Cardiac fibroblast (primary cell): Measurements from ENCODE around the gene SLC7A14.
A peak's percentile ranks its signal among the peaks of the same experiment; 100 is the strongest.

Experiments used
- DNase-seq, 2 donors: peaks; one replicate each; pipeline versions ENCODE4 v3.0.0 to v3.0.0-alpha.2; 2010; ENCODE audit warnings: low read depth in 2 of 2
- H3K4me3 ChIP-seq, 2 donors: replicated peaks in 1 of 2; 1 replicate in 1 of 2; 2 replicates in 1 of 2; pipeline ENCODE4 v1.5.1; 2011; ENCODE audit warnings: low read depth in 2 of 2, low read length in 2 of 2, mild to moderate bottlenecking in 2 of 2, moderate library complexity in 1 of 2
- CTCF ChIP-seq: IDR thresholded peaks from one replicate; pipeline ENCODE4 v1.5.1; 2011; ENCODE audit warnings: low read depth, mild to moderate bottlenecking, low read length, inconsistent platforms

Gene SLC7A14

GRCh38 chr3:170563712-170564423 is 22.0 kb downstream of the SLC7A14 start:
- DNase-seq = peak; percentile 63 to 73
- peak overlapping the region in 1 of 2 donors; percentile 3 for H3K4me3 ChIP-seq
- no peak for TF ChIP-seq CTCF

GRCh38 chr3:170562080-170562479 is 23.8 kb downstream of the SLC7A14 start:
- TF ChIP-seq CTCF = no peak
- DNase-seq = no peak
- no peak overlapping the region for H3K4me3 ChIP-seq

- no peak overlapping the region for H3K4me3 ChIP-seq
- DNase-seq = peak in 1 of 2 donors; percentile 35
- TF ChIP-seq CTCF = no peak
Observed at GRCh38 chr3:170560717-170561382, 25.0 kb downstream of the SLC7A14 start.

GRCh38 chr3:170560296-170560695 is 25.6 kb downstream of the SLC7A14 start:
- peak in 1 of 2 donors; percentile 16 for DNase-seq
- H3K4me3 ChIP-seq = no peak overlapping the region
- no peak for TF ChIP-seq CTCF

GRCh38 chr3:170558427-170558826 is 27.4 kb downstream of the SLC7A14 start:
- DNase-seq = peak in 1 of 2 donors; percentile 9
- no peak for TF ChIP-seq CTCF
- no peak overlapping the region for H3K4me3 ChIP-seq

GRCh38 chr3:170555329-170555728 is 30.5 kb downstream of the SLC7A14 start:
- H3K4me3 ChIP-seq = no peak overlapping the region
- DNase-seq = peak in 1 of 2 donors; percentile 83
- TF ChIP-seq CTCF = no peak
